Chondrocyte (in vitro differentiated cells): Measurements from ENCODE around the gene DUOX2. TPM values are rescaled to one million over a fixed set of nuclear protein-coding genes. Genes with fewer than 3 reads are reported as not detected.
"Not testable (repeated sequence)": the region's sequence is repeated elsewhere in the genome, so short reads cannot be mapped to it uniquely, and the experiment has no call there.

Experiments used
- DNase-seq: peaks from one replicate; pipeline ENCODE4 v3.0.0; 2021; ENCODE audit warnings: mixed read lengths, low spot score
- H3K27ac Mint-ChIP-seq: one replicate; pipeline ENCODE4 v1.8.0; 2021; ENCODE audit warnings: mild to moderate bottlenecking, moderate library complexity, mixed read lengths; ENCODE audit not compliant: unreplicated experiment
- H3K27me3 Mint-ChIP-seq: 2 replicates; pipeline ENCODE4 v1.8.0; 2021; ENCODE audit warnings: low read depth, mixed read lengths
- H3K36me3 Mint-ChIP-seq: 2 replicates; pipeline ENCODE4 v1.8.0; 2021; ENCODE audit warnings: low read depth, mixed read lengths
- H3K4me1 Mint-ChIP-seq: 2 replicates; pipeline ENCODE4 v1.8.0; 2021; ENCODE audit warnings: low read depth, mild to moderate bottlenecking, mixed read lengths
- H3K4me3 Mint-ChIP-seq: one replicate; pipeline ENCODE4 v1.8.0; 2021; ENCODE audit warnings: mild to moderate bottlenecking, moderate library complexity, mixed read lengths; ENCODE audit not compliant: unreplicated experiment
- H3K9me3 Mint-ChIP-seq: 2 replicates; pipeline ENCODE4 v1.8.0; 2021; ENCODE audit warnings: low read depth, mixed read lengths
- total RNA-seq: library from RNA; stranded (reverse); gene quantifications from 3 replicates; pipeline ENCODE4 v1.2.1, GENCODE V29; 2021
- TF ChIP-seq, protein P1 (sequence below): fragments of 200-600 bp; sonication (generic); IDR thresholded peaks from 2 replicates; pipeline ENCODE4 v1.5.0; 2021; ENCODE audit warnings: antibody characterized with exemption, mild to moderate bottlenecking, moderate library complexity

The DUOX2 gene
- total RNA-seq, 1 donor from 2014 or later = not detected

DNA sequence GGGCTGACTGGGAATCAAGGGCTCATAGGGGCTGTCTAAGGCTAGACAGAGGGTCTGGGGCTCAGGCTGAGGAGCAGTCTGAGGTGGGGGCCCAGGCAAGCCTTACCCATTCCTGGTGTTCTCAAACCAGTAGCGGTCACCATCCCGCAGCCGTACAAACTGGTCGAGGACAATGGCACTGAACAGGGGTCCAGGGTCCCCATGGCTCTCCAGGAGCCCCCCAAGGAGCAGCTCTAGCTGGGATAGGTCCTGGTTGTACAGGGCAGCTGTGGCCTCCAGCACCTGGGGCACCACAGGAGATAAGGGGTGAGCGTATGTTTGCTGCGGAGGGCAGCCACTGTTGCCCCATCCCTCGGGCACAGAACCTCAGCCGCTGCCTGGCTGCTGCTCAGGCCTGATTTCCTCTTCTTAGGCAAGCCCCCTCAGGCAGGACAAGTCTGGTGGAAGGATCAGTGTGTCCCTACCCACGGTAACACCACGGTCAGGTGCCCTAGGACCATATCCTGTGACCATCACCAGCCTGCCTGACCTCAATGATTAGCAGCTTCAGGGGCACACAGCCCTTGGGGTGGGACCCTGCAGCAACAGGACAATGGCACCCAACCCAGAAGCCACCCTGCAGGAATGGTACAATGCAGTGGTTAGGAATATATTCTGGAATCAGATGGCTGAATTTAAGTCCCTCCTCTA, 5.9 kb downstream of the DUOX2 start:
- H3K36me3 Mint-ChIP-seq = no peaks in the 10 kb centered on the region
- no peaks in the 10 kb centered on the region for H3K9me3 Mint-ChIP-seq
- no peak for DNase-seq
- H3K27me3 Mint-ChIP-seq = peaks cover 46% of the 10 kb centered on the region
- TF ChIP-seq, protein P1, sequence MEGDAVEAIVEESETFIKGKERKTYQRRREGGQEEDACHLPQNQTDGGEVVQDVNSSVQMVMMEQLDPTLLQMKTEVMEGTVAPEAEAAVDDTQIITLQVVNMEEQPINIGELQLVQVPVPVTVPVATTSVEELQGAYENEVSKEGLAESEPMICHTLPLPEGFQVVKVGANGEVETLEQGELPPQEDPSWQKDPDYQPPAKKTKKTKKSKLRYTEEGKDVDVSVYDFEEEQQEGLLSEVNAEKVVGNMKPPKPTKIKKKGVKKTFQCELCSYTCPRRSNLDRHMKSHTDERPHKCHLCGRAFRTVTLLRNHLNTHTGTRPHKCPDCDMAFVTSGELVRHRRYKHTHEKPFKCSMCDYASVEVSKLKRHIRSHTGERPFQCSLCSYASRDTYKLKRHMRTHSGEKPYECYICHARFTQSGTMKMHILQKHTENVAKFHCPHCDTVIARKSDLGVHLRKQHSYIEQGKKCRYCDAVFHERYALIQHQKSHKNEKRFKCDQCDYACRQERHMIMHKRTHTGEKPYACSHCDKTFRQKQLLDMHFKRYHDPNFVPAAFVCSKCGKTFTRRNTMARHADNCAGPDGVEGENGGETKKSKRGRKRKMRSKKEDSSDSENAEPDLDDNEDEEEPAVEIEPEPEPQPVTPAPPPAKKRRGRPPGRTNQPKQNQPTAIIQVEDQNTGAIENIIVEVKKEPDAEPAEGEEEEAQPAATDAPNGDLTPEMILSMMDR = no peak
- no peak overlapping the region for H3K27ac Mint-ChIP-seq
- no peak overlapping the region for H3K4me3 Mint-ChIP-seq
- peaks cover 12% of the 10 kb centered on the region for H3K4me1 Mint-ChIP-seq

DNA sequence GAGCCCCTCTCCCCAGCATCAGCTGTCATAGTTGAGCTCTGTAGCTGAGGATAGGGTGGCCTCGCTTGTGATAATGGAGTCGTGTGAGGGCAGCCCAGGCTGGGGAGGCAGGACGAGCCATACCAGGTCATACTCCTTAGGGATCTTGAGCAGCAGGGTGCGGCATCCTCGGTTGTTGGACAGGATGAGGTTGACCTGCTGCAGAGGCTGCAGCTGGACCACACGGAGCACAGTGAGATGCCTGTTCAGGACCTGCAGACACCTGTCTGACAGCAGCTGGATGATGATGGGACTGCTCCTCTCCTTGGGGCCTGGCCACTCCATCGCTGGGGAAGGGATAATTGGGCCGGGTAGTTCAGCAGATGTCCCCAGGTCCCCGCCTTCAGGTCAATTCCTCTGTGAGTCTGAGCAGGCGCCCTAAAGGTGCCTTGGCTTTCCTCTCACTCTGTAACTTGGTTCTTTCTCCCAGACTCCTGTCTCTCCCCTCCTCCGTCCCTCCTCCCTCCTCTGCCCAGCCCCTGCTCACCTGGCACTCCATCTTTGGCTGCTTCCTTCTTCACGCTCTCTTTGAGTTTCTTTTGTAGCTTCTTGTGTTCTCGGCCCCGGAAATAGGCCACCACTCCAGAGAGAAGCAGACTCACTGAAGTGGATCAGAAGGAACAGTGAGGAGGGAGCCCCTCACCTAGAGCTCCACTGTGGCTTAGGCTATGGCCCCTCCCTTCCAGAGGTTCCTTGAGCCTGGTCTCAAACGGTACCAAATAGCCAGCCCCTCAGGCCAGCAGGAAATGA, 7.8 kb downstream of the DUOX2 start:
- TF ChIP-seq, protein P1 = no peak
- Mint-ChIP-seq H3K36me3 (no peaks in the 10 kb centered on the region), H3K4me1 (no peaks in the 10 kb centered on the region), H3K9me3 (no peaks in the 10 kb centered on the region), H3K4me3 (no peak overlapping the region), H3K27ac (no peak overlapping the region), H3K27me3 (peaks cover 40% of the 10 kb centered on the region)
- DNase-seq = no peak

GRCh38 chr15:45105586-45105985, 8.4 kb downstream of the DUOX2 start:
- Mint-ChIP-seq H3K9me3 (no peaks in the 10 kb centered on the region), H3K4me1 (no peaks in the 10 kb centered on the region), H3K36me3 (no peaks in the 10 kb centered on the region), H3K4me3 (no peak overlapping the region), H3K27me3 (peaks cover 39% of the 10 kb centered on the region), H3K27ac (no peak overlapping the region)
- TF ChIP-seq, protein P1 = no peak
- no peak for DNase-seq

DNA sequence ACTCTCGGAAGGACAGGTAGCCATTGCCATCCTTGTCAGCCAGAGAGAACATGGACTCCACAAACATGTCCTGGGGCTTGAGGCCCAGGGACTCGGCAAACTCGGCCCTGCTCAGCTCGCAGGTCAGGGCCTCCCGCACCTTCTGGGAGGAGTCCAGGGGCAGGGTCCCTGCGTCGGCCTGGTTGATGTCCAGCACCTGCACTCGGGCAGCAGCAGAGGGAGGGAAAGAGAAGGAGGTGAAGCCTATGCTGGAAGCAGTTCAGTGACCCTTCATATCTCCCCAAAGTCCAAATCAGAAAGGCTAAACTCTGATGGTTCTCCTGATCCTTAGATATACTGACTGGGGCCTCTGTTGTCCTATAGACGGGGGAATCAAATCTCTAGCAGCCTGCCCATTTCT, 9.8 kb downstream of the DUOX2 start:
- peaks cover 31% of the 10 kb centered on the region for H3K27me3 Mint-ChIP-seq
- H3K27ac Mint-ChIP-seq = not testable (repeated sequence)

GRCh38 chr15:45102226-45102625, 11.7 kb downstream of the DUOX2 start:
- TF ChIP-seq, protein P1 = no peak
- DNase-seq = no peak
- H3K4me1 Mint-ChIP-seq = no peaks in the 10 kb centered on the region
- no peak overlapping the region for H3K27ac Mint-ChIP-seq
- no peaks in the 10 kb centered on the region for H3K9me3 Mint-ChIP-seq
- H3K36me3 Mint-ChIP-seq = no peaks in the 10 kb centered on the region
- peaks cover 29% of the 10 kb centered on the region for H3K27me3 Mint-ChIP-seq
- no peak overlapping the region for H3K4me3 Mint-ChIP-seq

More for the DNA sequence above, 9.8 kb downstream of the DUOX2 start:
- H3K4me1 Mint-ChIP-seq, H3K9me3 Mint-ChIP-seq, DNase-seq, H3K4me3 Mint-ChIP-seq, H3K36me3 Mint-ChIP-seq: not testable (repeated sequence)
